Astrocyte (in vitro differentiated cells and primary cell): ENCODE measurements around the gene TMEM63B. TPM values are rescaled to one million over a fixed set of nuclear protein-coding genes. Genes with fewer than 3 reads are reported as not detected.

Experiments used
- DNase-seq: peaks from one replicate; pipeline ENCODE4 v3.0.0-alpha.2; 2010; ENCODE audit warnings: low read depth
- FAIRE-seq: peaks from 2 replicates; lab custom pipeline; 2011; peaks lifted over from hg19 to GRCh38; lab: Jason Lieb, UNC
- H2AFZ ChIP-seq: 2 replicates; pipeline ENCODE4 v1.6.0; 2012; ENCODE audit warnings: low read depth, low read length, inconsistent platforms
- H3K27ac ChIP-seq: 2 replicates; pipeline ENCODE4 v1.5.1; 2011; ENCODE audit warnings: low read depth, low read length, inconsistent platforms
- H3K27me3 ChIP-seq: 2 replicates; pipeline ENCODE4 v1.6.0; 2011; ENCODE audit warnings: low read length, inconsistent platforms; ENCODE audit not compliant: insufficient read depth
- H3K36me3 ChIP-seq: 2 replicates; pipeline ENCODE4 v1.5.1; 2011; ENCODE audit warnings: low read length, inconsistent platforms; ENCODE audit not compliant: insufficient read depth
- H3K4me1 ChIP-seq: 2 replicates; pipeline ENCODE4 v1.5.1; 2011; ENCODE audit warnings: low read length, inconsistent platforms; ENCODE audit not compliant: insufficient read depth
- H3K4me2 ChIP-seq: 2 replicates; pipeline ENCODE4 v1.6.0; 2012; ENCODE audit warnings: low read length, inconsistent platforms
- H3K4me3 ChIP-seq: 2 replicates; pipeline ENCODE4 v1.5.1; 2011; ENCODE audit warnings: low read depth, mild to moderate bottlenecking, low read length, inconsistent platforms; ENCODE audit not compliant: insufficient read depth
- H3K79me2 ChIP-seq: 2 replicates; pipeline ENCODE4 v1.6.0; 2012; ENCODE audit warnings: mild to moderate bottlenecking, low read length, inconsistent platforms; ENCODE audit not compliant: insufficient read depth
- H3K9ac ChIP-seq: 2 replicates; pipeline ENCODE4 v1.6.0; 2012; ENCODE audit warnings: mild to moderate bottlenecking, low read length, inconsistent platforms
- H3K9me3 ChIP-seq: 2 replicates; pipeline ENCODE4 v1.5.1; 2012; ENCODE audit warnings: low read depth, mild to moderate bottlenecking, low read length, inconsistent platforms; ENCODE audit not compliant: insufficient read depth
- H4K20me1 ChIP-seq: 2 replicates; pipeline ENCODE4 v1.6.0; 2012; ENCODE audit warnings: low read length, inconsistent platforms; ENCODE audit not compliant: insufficient read depth
- H3K27ac Mint-ChIP-seq: one replicate; pipeline ENCODE4 v1.8.0; 2021; ENCODE audit warnings: mild to moderate bottlenecking, mixed read lengths; ENCODE audit not compliant: unreplicated experiment
- H3K27me3 Mint-ChIP-seq: one replicate; pipeline ENCODE4 v1.8.0; 2021; ENCODE audit warnings: low read depth, mixed read lengths; ENCODE audit not compliant: unreplicated experiment
- H3K36me3 Mint-ChIP-seq: one replicate; pipeline ENCODE4 v1.8.0; 2021; ENCODE audit warnings: low read depth, mixed read lengths; ENCODE audit not compliant: unreplicated experiment
- H3K4me1 Mint-ChIP-seq: one replicate; pipeline ENCODE4 v1.8.0; 2021; ENCODE audit warnings: low read depth, mixed read lengths; ENCODE audit not compliant: unreplicated experiment
- H3K4me3 Mint-ChIP-seq: one replicate; pipeline ENCODE4 v1.8.0; 2021; ENCODE audit warnings: mild to moderate bottlenecking, moderate library complexity, mixed read lengths; ENCODE audit not compliant: unreplicated experiment
- H3K9me3 Mint-ChIP-seq: one replicate; pipeline ENCODE4 v1.8.0; 2021; ENCODE audit warnings: mild to moderate bottlenecking, mixed read lengths; ENCODE audit not compliant: unreplicated experiment
- EZH2 ChIP-seq: IDR thresholded peaks from 2 replicates; pipeline ENCODE4 v1.6.1; 2012; ENCODE audit warnings: mild to moderate bottlenecking, low read length, inconsistent platforms; ENCODE audit not compliant: insufficient read depth
- total RNA-seq: library from RNA; stranded (reverse); gene quantifications from 2 replicates; pipeline ENCODE4 v1.2.1, GENCODE V29; 2021
- TF ChIP-seq, protein P1 (sequence below): IDR thresholded peaks from 2 replicates; pipeline ENCODE4 v1.5.1; 2011; ENCODE audit warnings: low read depth, mild to moderate bottlenecking, inconsistent platforms, low read length, moderate library complexity; ENCODE audit not compliant: insufficient read depth

Gene TMEM63B
- total RNA-seq, 1 donor from 2014 or later, result 86.6 TPM

DNA sequence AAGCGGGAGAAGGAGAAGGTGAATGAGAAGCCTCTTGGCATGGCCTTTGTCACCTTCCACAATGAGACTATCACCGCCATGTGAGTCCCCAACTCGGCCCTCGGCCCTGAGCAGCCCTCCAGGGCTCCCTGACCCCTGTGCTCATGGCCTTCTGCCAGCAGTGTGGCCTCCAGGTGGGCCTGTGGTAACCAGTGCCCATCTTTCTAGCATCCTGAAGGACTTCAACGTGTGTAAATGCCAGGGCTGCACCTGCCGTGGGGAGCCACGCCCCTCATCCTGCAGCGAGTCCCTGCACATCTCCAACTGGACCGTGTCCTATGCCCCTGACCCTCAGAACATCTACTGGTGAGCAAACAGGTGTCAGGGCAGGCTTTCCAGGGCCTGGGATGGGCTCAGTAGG lies 21.0 kb downstream of the TMEM63B start:
- H3K36me3 Mint-ChIP-seq, result peaks cover 24% of the 10 kb centered on the region
- H3K4me3 Mint-ChIP-seq, result no peak overlapping the region
- H3K4me3 ChIP-seq, result no peak overlapping the region
- H3K9me3 Mint-ChIP-seq, result no peaks in the 10 kb centered on the region
- H4K20me1 ChIP-seq, result peaks cover 25% of the 10 kb centered on the region
- FAIRE-seq (no peak), DNase-seq (no peak)
- H3K27ac Mint-ChIP-seq, result no peak overlapping the region
- no peak overlapping the region for H3K9ac ChIP-seq
- no peaks in the 10 kb centered on the region for H3K9me3 ChIP-seq
- H3K27me3 ChIP-seq, result no peaks in the 10 kb centered on the region
- no peak for TF ChIP-seq EZH2
- TF ChIP-seq, protein P1, sequence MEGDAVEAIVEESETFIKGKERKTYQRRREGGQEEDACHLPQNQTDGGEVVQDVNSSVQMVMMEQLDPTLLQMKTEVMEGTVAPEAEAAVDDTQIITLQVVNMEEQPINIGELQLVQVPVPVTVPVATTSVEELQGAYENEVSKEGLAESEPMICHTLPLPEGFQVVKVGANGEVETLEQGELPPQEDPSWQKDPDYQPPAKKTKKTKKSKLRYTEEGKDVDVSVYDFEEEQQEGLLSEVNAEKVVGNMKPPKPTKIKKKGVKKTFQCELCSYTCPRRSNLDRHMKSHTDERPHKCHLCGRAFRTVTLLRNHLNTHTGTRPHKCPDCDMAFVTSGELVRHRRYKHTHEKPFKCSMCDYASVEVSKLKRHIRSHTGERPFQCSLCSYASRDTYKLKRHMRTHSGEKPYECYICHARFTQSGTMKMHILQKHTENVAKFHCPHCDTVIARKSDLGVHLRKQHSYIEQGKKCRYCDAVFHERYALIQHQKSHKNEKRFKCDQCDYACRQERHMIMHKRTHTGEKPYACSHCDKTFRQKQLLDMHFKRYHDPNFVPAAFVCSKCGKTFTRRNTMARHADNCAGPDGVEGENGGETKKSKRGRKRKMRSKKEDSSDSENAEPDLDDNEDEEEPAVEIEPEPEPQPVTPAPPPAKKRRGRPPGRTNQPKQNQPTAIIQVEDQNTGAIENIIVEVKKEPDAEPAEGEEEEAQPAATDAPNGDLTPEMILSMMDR, result no peak
- H3K27ac ChIP-seq, result no peak overlapping the region
- H3K27me3 Mint-ChIP-seq, result no peaks in the 10 kb centered on the region
- H3K4me1 ChIP-seq, result no peaks in the 10 kb centered on the region
- no peaks in the 10 kb centered on the region for H3K4me1 Mint-ChIP-seq
- H3K36me3 ChIP-seq, result peaks cover 6% of the 10 kb centered on the region
- no peak overlapping the region for H3K4me2 ChIP-seq
- H2AFZ ChIP-seq, result no peak overlapping the region
- H3K79me2 ChIP-seq, result no peaks in the 10 kb centered on the region

DNA sequence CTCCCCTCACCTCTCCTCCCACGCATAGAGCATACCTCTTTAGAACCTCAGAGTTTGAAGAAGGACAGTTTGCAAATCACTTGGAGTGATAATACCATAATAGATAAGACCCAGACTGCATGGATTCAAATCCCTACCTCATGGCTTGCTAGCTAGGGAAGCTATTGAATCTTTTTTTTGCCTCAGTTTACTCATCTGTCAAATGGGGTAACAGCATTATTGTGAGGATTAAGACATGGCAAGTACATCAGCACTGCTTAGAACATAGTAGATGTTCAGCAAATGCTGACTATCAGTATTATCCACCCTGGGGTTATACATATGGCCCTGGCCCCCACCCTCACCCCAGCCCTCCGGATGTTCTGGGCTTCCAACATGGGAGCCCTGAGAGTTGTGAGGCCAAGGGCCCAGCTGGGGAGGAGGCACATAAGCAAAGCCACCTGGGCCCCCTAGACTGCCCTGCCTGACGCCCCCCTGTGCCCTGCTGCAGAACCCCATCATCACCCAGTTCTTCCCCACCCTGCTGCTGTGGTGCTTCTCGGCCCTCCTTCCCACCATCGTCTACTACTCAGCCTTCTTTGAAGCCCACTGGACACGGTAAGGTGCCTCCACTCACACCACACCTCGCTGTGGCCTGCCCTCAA lies 22.1 kb downstream of the TMEM63B start:
- TF ChIP-seq, protein P1, result no peak
- no peak for TF ChIP-seq EZH2
- H3K79me2 ChIP-seq, result no peaks in the 10 kb centered on the region
- H3K4me1 Mint-ChIP-seq, result no peaks in the 10 kb centered on the region
- no peaks in the 10 kb centered on the region for H3K4me1 ChIP-seq
- peaks cover 6% of the 10 kb centered on the region for H3K36me3 ChIP-seq
- DNase-seq (no peak), FAIRE-seq (no peak)
- no peak overlapping the region for H2AFZ ChIP-seq
- H3K9ac ChIP-seq, result no peak overlapping the region
- peaks cover 22% of the 10 kb centered on the region for H3K36me3 Mint-ChIP-seq
- no peak overlapping the region for H3K27ac ChIP-seq
- peaks cover 24% of the 10 kb centered on the region for H4K20me1 ChIP-seq
- H3K4me3 ChIP-seq, result no peak overlapping the region
- no peaks in the 10 kb centered on the region for H3K9me3 ChIP-seq
- H3K27ac Mint-ChIP-seq, result no peak overlapping the region
- no peaks in the 10 kb centered on the region for H3K27me3 Mint-ChIP-seq
- no peak overlapping the region for H3K4me2 ChIP-seq
- no peak overlapping the region for H3K4me3 Mint-ChIP-seq
- no peaks in the 10 kb centered on the region for H3K27me3 ChIP-seq
- H3K9me3 Mint-ChIP-seq, result no peaks in the 10 kb centered on the region

DNA sequence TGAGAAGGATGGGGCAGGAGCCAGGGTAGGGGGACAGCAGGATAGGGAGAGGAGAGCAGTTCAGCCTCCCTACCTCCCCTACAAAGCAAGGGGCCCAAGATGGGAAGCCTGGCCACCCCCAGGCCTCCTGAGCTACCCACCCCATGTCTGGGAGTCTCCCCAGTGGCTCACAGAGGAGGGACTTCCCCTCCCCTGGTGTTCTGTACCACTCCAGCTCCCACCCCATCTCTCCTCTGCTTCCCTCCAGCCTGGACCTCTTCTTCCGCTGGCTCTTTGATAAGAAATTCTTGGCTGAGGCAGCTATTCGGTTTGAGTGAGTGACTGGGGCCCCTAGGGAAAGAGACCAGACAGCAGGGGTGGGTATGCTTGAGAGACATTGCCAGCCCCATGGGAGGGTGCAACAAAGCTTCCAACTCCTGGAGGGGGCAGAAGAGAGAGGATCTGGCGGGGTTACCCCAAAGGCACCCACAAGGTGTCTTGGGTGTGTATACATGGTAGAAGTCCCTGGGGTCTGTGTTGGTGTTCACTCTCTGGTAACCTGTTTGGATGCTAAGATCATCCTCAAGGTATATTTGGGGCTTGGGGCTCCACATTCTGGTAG lies 23.1 kb downstream of the TMEM63B start:
- H3K4me1 Mint-ChIP-seq, result no peaks in the 10 kb centered on the region
- no peak for FAIRE-seq

More for the DNA sequence above, 23.1 kb downstream of the TMEM63B start:
- H4K20me1 ChIP-seq, result peaks cover 24% of the 10 kb centered on the region
- no peaks in the 10 kb centered on the region for H3K79me2 ChIP-seq
- H3K36me3 ChIP-seq, result peaks cover 6% of the 10 kb centered on the region
- H3K9ac ChIP-seq, result no peak overlapping the region
- no peaks in the 10 kb centered on the region for H3K4me1 ChIP-seq
- H3K27ac Mint-ChIP-seq, result no peak overlapping the region
- H3K9me3 ChIP-seq, result no peaks in the 10 kb centered on the region
- DNase-seq, result no peak
- no peak for TF ChIP-seq EZH2
- TF ChIP-seq, protein P1, result no peak
- no peak overlapping the region for H3K4me3 ChIP-seq
- H3K4me3 Mint-ChIP-seq, result no peak overlapping the region
- H3K27ac ChIP-seq, result no peak overlapping the region
- H3K4me2 ChIP-seq, result no peak overlapping the region
- no peak overlapping the region for H2AFZ ChIP-seq
- no peaks in the 10 kb centered on the region for H3K9me3 Mint-ChIP-seq
- no peaks in the 10 kb centered on the region for H3K27me3 ChIP-seq
- H3K36me3 Mint-ChIP-seq, result peaks cover 22% of the 10 kb centered on the region
- H3K27me3 Mint-ChIP-seq, result no peaks in the 10 kb centered on the region
